Gastroesophageal sphincter (tissue), 4 donors: ENCODE measurements around the gene THSD4. TPM values are rescaled to one million over a fixed set of nuclear protein-coding genes. Genes with fewer than 3 reads are reported as not detected.
A peak's percentile ranks its signal among the peaks of the same experiment; 100 is the strongest.

Experiments used
- ATAC-seq: fragments of 150-250 bp; one replicate; pipeline ENCODE4 v1.9.1; 2016; ENCODE audit warnings: mild to moderate bottlenecking, moderate library complexity
- H3K27ac ChIP-seq, 4 donors: fragments of 200-600 bp; sonication (generic) in 3 of 4; 1 replicate in 3 of 4; 2 replicates in 1 of 4; pipeline ENCODE4 v1.5.1; 2016 to 2019
- H3K27me3 ChIP-seq: fragments of 200-600 bp; sonication (generic); one replicate; pipeline ENCODE4 v1.5.1; 2019
- H3K36me3 ChIP-seq, 2 donors: fragments of 200-600 bp; sonication (generic); one replicate each; pipeline ENCODE4 v1.5.1; 2019; ENCODE audit warnings: control low read depth in 1 of 2
- H3K4me1 ChIP-seq, 3 donors: fragments of 200-600 bp; sonication (generic); 1 replicate in 2 of 3; 2 replicates in 1 of 3; pipeline ENCODE4 v1.5.1; 2016 to 2019; ENCODE audit warnings: control low read depth in 2 of 3
- H3K4me3 ChIP-seq, 2 donors: fragments of 200-600 bp; sonication (generic); one replicate each; pipeline ENCODE4 v1.5.1; 2019; ENCODE audit warnings: mild to moderate bottlenecking in 1 of 2, moderate library complexity in 1 of 2
- H3K9me3 ChIP-seq, 3 donors: fragments of 200-600 bp; sonication (generic); one replicate each; pipeline ENCODE4 v1.5.1; 2017 to 2019; ENCODE audit warnings: control low read depth in 2 of 3
- CTCF ChIP-seq, 4 experiments: fragments of 200-600 bp in 2 of 4; fragments of 450-650 bp in 2 of 4; sonication (generic) in 1 of 4; IDR thresholded peaks; one replicate each; pipeline ENCODE4 v1.5.1; 2017 to 2019; ENCODE audit warnings: antibody characterized with exemption in 4 of 4, mild to moderate bottlenecking in 2 of 4, moderate library complexity in 2 of 4
- EP300 ChIP-seq: sonication (generic); formaldehyde crosslinking; IDR thresholded peaks from one replicate; pipeline ENCODE4 v1.6.1; 2017; ENCODE audit warnings: antibody characterized with exemption, mild to moderate bottlenecking
- POLR2A ChIP-seq, 2 donors: fragments of 450-650 bp; IDR thresholded peaks; one replicate each; pipeline ENCODE4 v1.6.1; 2017; ENCODE audit warnings: antibody characterized with exemption in 2 of 2, mild to moderate bottlenecking in 2 of 2, moderate library complexity in 1 of 2
- POLR2AphosphoS5 ChIP-seq: sonication (generic); formaldehyde crosslinking; IDR thresholded peaks from one replicate; pipeline ENCODE4 v1.6.1; 2017; ENCODE audit warnings: antibody characterized with exemption
- WGBS, 2 donors: methylation state at CpG; one replicate each; pipeline ENCODE4 v1.1.5; 2018; ENCODE audit warnings: low coverage in 1 of 2; 5-methylcytosine and 5-hydroxymethylcytosine counted together
- total RNA-seq, 4 donors: library from RNA; depleted of rRNA; stranded (reverse); fragments of >200 nt; gene quantifications; one replicate each; pipeline ENCODE4 v1.1.0, GENCODE V29; 2016

Gene THSD4
- total RNA-seq, 4 donors from 2014 or later: 4.6 to 28.5 (median 17.6) TPM

DNA sequence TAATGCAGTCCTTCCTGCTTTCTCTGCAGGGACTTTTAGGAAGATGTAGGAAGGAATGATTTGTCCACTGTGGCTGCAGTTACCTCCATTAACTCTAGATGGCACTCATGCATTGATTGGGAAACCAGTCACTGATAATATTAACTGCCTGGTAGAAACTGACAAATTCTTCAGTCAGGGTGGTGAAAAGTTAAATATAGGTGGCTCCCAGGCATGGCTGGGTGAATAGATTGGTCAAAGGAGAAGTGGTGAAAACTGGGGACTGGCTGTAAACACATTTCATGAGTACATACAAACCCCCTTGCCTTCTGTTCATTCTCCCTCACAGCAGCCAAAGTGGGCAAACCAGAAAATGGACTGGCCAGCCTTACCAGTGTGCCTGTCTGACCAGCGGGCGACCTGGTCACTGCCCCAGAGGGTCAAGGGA lies 333.4 kb downstream of the THSD4 start:
- no peak for ATAC-seq
- Histone ChIP-seq H3K4me1 (peaks cover 0 to 24% (median 0%) of the 10 kb centered on the region in 3 donors), H3K27me3 (no peaks in the 10 kb centered on the region), H3K27ac (no peak overlapping the region), H3K9me3 (no peaks in the 10 kb centered on the region), H3K36me3 (no peaks in the 10 kb centered on the region), H3K4me3 (no peak overlapping the region)
- WGBS, 2 donors: 70% methylated on average over 2 of the region's 2 CpGs; no CpG with 5 or more reads in 1 of the 2 donors
- TF ChIP-seq EP300 (no peak), POLR2A (IDR thresholded peaks at IDR 0.05) (no peak), POLR2AphosphoS5 (no peak), CTCF (IDR thresholded peaks at IDR 0.05) (peak; percentile 87 to 92 (median 90))

DNA sequence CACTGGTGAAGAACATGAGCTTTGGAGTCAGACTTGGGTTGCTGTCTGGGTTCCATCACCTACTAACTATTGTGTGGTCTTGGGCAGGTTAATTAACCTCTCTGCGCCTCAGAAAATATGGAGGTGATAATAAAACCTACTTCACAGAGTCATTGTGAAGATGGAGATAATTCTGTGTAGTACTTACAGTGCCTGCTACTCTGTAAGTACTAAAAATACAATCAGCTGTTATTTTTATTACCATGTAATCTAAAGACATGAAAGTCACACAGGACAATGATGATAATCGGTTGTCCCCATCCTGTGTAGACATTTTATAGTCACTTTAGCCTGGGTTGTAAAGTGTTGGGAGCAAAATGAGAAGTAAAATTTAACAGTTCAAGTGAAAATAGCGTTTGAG lies 334.1 kb downstream of the THSD4 start:
- TF ChIP-seq EP300 (no peak), CTCF (IDR thresholded peaks at IDR 0.05) (no peak), POLR2AphosphoS5 (no peak), POLR2A (IDR thresholded peaks at IDR 0.05) (no peak)
- ATAC-seq: no peak
- H3K27ac ChIP-seq: no peak overlapping the region

GRCh38 chr15:71449956-71450355 lies 334.7 kb downstream of the THSD4 start:
- WGBS, 2 donors: 68 to 74% methylated on average over 5 of the region's 5 CpGs
- Histone ChIP-seq H3K4me1 (peaks cover 0 to 20% (median 0%) of the 10 kb centered on the region in 3 donors), H3K27me3 (no peaks in the 10 kb centered on the region), H3K9me3 (no peaks in the 10 kb centered on the region), H3K36me3 (no peaks in the 10 kb centered on the region), H3K27ac (no peak overlapping the region), H3K4me3 (no peak overlapping the region)
- TF ChIP-seq EP300: no peak
- no peak for ATAC-seq

More for the DNA sequence above, 334.1 kb downstream of the THSD4 start:
- Histone ChIP-seq H3K4me3 (no peak overlapping the region), H3K9me3 (no peaks in the 10 kb centered on the region), H3K4me1 (peaks cover 0 to 20% (median 0%) of the 10 kb centered on the region in 3 donors), H3K27me3 (no peaks in the 10 kb centered on the region), H3K36me3 (no peaks in the 10 kb centered on the region)
- WGBS, 2 donors: 65 to 71% methylated on average over 2 to 3 of the region's 3 CpGs

- peaks cover 0 to 20% (median 0%) of the 10 kb centered on the region in 3 donors for H3K4me1 ChIP-seq
- H3K27me3 ChIP-seq: no peaks in the 10 kb centered on the region
- no peaks in the 10 kb centered on the region for H3K36me3 ChIP-seq
- 89 to 97% methylated on average over 4 of the region's 4 CpGs for WGBS, 2 donors
- no peak overlapping the region for H3K4me3 ChIP-seq
- no peaks in the 10 kb centered on the region for H3K9me3 ChIP-seq
- H3K27ac ChIP-seq: no peak overlapping the region
- no peak for ATAC-seq
- TF ChIP-seq POLR2AphosphoS5 (no peak), EP300 (no peak), POLR2A (IDR thresholded peaks at IDR 0.05) (no peak), CTCF (IDR thresholded peaks at IDR 0.05) (no peak)
Observed at GRCh38 chr15:71451130-71451529, 335.9 kb downstream of the THSD4 start.

- H3K27ac ChIP-seq: no peak overlapping the region
- H3K9me3 ChIP-seq: no peaks in the 10 kb centered on the region
- ATAC-seq: no peak
- no peaks in the 10 kb centered on the region for H3K27me3 ChIP-seq
- H3K36me3 ChIP-seq: no peaks in the 10 kb centered on the region
- no peak for TF ChIP-seq CTCF (IDR thresholded peaks at IDR 0.05)
- no peak for TF ChIP-seq EP300
- no peak for TF ChIP-seq POLR2AphosphoS5
- 68 to 100% methylated on average over 2 of the region's 3 CpGs for WGBS, 2 donors
- no peak overlapping the region for H3K4me3 ChIP-seq
- H3K4me1 ChIP-seq: peaks cover 0 to 11% (median 0%) of the 10 kb centered on the region in 3 donors
Observed at GRCh38 chr15:71452893-71453292, 337.6 kb downstream of the THSD4 start.
